GM21528 (cell line): ENCODE data around the gene CIC.

Experiments
- ATAC-seq: cut with Tn5 transposase; IDR thresholded peaks from one replicate; pipeline ENCODE4 v1.9.1; 2021; ENCODE audit warnings: mild to moderate bottlenecking, moderate library complexity; ENCODE audit not compliant: unreplicated experiment, low FRiP score

The CIC gene

GRCh38 chr19:42242512-42243409 is 26.3 kb upstream of the CIC start, which contains the start of gene GSK3A:
GSK3A (minus strand) TSS chr19:42242602; CDS start chr19:42242465, 137 bp downstream.
- ATAC-seq: peak; percentile 65

- ATAC-seq: peak; percentile 34
Measured at GRCh38 chr19:42244347-42245220, 24.5 kb upstream of the CIC start.

- no peak for ATAC-seq
Measured at GRCh38 chr19:42245231-42245630, 23.8 kb upstream of the CIC start.

- no peak for ATAC-seq
Measured at GRCh38 chr19:42246143-42246921, 22.7 kb upstream of the CIC start.

- ATAC-seq: no peak
Measured at GRCh38 chr19:42246922-42247639, 22.0 kb upstream of the CIC start.

GRCh38 chr19:42247640-42248199 is 21.3 kb upstream of the CIC start:
- ATAC-seq: no peak

- no peak for ATAC-seq
Measured at GRCh38 chr19:42248270-42249148, 20.5 kb upstream of the CIC start.

- ATAC-seq: no peak
Measured at GRCh38 chr19:42249149-42249750, 19.8 kb upstream of the CIC start.

- no peak for ATAC-seq
Measured at GRCh38 chr19:42249769-42250168, 19.3 kb upstream of the CIC start.

- no peak for ATAC-seq
Measured at GRCh38 chr19:42250183-42250665, 18.8 kb upstream of the CIC start.

- ATAC-seq: no peak
Measured at GRCh38 chr19:42250666-42251531, 18.2 kb upstream of the CIC start.

GRCh38 chr19:42251572-42252358 is 17.3 kb upstream of the CIC start:
- no peak for ATAC-seq

GRCh38 chr19:42252365-42253244 is 16.4 kb upstream of the CIC start:
- no peak for ATAC-seq

GRCh38 chr19:42253245-42254088 is 15.6 kb upstream of the CIC start:
- no peak for ATAC-seq
